Epithelial cell of prostate (primary cell): Measurements from ENCODE around the gene CFAP299.
"Not testable (repeated sequence)": the region's sequence is repeated elsewhere in the genome, so short reads cannot be mapped to it uniquely, and the experiment has no call there.

ENCODE experiments used
- DNase-seq: peaks from one replicate; pipeline ENCODE4 v3.0.0-alpha.2; 2011; ENCODE audit warnings: low read depth, low spot score
- H3K27ac ChIP-seq: fragments of 450-650 bp; 2 replicates; pipeline ENCODE4 v1.5.1; 2017; ENCODE audit warnings: mild to moderate bottlenecking

Gene CFAP299

GRCh38 chr4:80322716-80323115 lies 12.8 kb upstream of the CFAP299 start:
- DNase-seq, result peak; percentile 26
- no peak overlapping the region for H3K27ac ChIP-seq

GRCh38 chr4:80324171-80324570 lies 11.4 kb upstream of the CFAP299 start:
- no peak for DNase-seq
- H3K27ac ChIP-seq, result no peak overlapping the region

- DNase-seq, result no peak
- no peak overlapping the region for H3K27ac ChIP-seq
Observed at GRCh38 chr4:80331693-80332092, 3.8 kb upstream of the CFAP299 start.

GRCh38 chr4:80333121-80333520 lies 2.4 kb upstream of the CFAP299 start:
- no peak overlapping the region for H3K27ac ChIP-seq
- no peak for DNase-seq

- no peak for DNase-seq
- no peak overlapping the region for H3K27ac ChIP-seq
Observed at GRCh38 chr4:80334568-80334967, 962 bp upstream of the CFAP299 start.

GRCh38 chr4:80335226-80335553 lies 340 bp upstream of the CFAP299 start:
- no peak for DNase-seq
- no peak overlapping the region for H3K27ac ChIP-seq

- H3K27ac ChIP-seq, result no peak overlapping the region
- DNase-seq, result no peak
Observed at GRCh38 chr4:80336582-80336981, 1.1 kb downstream of the CFAP299 start.

GRCh38 chr4:80340036-80340435 lies 4.5 kb downstream of the CFAP299 start:
- H3K27ac ChIP-seq, result no peak overlapping the region
- DNase-seq, result no peak

- H3K27ac ChIP-seq, DNase-seq: not testable (repeated sequence)
Observed at GRCh38 chr4:80342684-80343083, 7.2 kb downstream of the CFAP299 start.

GRCh38 chr4:80343887-80344286 lies 8.4 kb downstream of the CFAP299 start:
- no peak overlapping the region for H3K27ac ChIP-seq
- no peak for DNase-seq

GRCh38 chr4:80360084-80360483 lies 24.6 kb downstream of the CFAP299 start:
- no peak for DNase-seq
- H3K27ac ChIP-seq, result no peak overlapping the region

GRCh38 chr4:80360900-80361299 lies 25.4 kb downstream of the CFAP299 start:
- H3K27ac ChIP-seq, result no peak overlapping the region
- DNase-seq, result no peak

GRCh38 chr4:80361329-80361900 lies 25.9 kb downstream of the CFAP299 start:
- no peak for DNase-seq

GRCh38 chr4:80362578-80363181 lies 27.1 kb downstream of the CFAP299 start:
- DNase-seq, result no peak

More at GRCh38 chr4:80361329-80361900, 25.9 kb downstream of the CFAP299 start:
- no peak overlapping the region for H3K27ac ChIP-seq

GRCh38 chr4:80365928-80366327 lies 30.4 kb downstream of the CFAP299 start:
- no peak overlapping the region for H3K27ac ChIP-seq
- peak; percentile 29 for DNase-seq

More at GRCh38 chr4:80362578-80363181, 27.1 kb downstream of the CFAP299 start:
- H3K27ac ChIP-seq, result no peak overlapping the region

- peak; percentile 18 for DNase-seq
- no peak overlapping the region for H3K27ac ChIP-seq
Observed at GRCh38 chr4:80367737-80368136, 32.2 kb downstream of the CFAP299 start.

GRCh38 chr4:80370635-80371034 lies 35.1 kb downstream of the CFAP299 start:
- no peak for DNase-seq
- no peak overlapping the region for H3K27ac ChIP-seq

GRCh38 chr4:80371046-80371445 lies 35.5 kb downstream of the CFAP299 start:
- H3K27ac ChIP-seq, result no peak overlapping the region
- DNase-seq, result no peak

- no peak overlapping the region for H3K27ac ChIP-seq
- no peak for DNase-seq
Observed at GRCh38 chr4:80374180-80374579, 38.6 kb downstream of the CFAP299 start.

GRCh38 chr4:80382090-80382832 lies 46.7 kb downstream of the CFAP299 start:
- DNase-seq, result no peak

GRCh38 chr4:80385397-80386280 lies 50.1 kb downstream of the CFAP299 start:
- DNase-seq, result no peak
- H3K27ac ChIP-seq, result no peak overlapping the region

More at GRCh38 chr4:80382090-80382832, 46.7 kb downstream of the CFAP299 start:
- H3K27ac ChIP-seq, result no peak overlapping the region
